ENCODE results near the gene NUBP2. TPM values are rescaled to one million over a fixed set of nuclear protein-coding genes. Genes with fewer than 3 reads are reported as not detected.

Gene NUBP2
- total and polyA plus RNA-seq, 2 experiments from 2014 or later: 79.4 to 175 TPM

- peaks cover 12% of the 10 kb centered on the region; the same call in 1 of the 2 replicates for H3F3A ChIP-seq (replicated peaks; ENCODE audit: low read depth)
- Mint-ChIP-seq H3K9me3 (peaks cover 4% of the 10 kb centered on the region; the same call in 1 of the 3 replicates), H3K36me3 (ENCODE audit: low read depth) (peaks cover 23% of the 10 kb centered on the region), H3K4me3 (no peak overlapping the region), H3K4me1 (peaks cover 8% of the 10 kb centered on the region), H3K27me3 (ENCODE audit: insufficient read depth, low read depth, poor library complexity) (peaks cover 24% of the 10 kb centered on the region), H3K27ac (no peak overlapping the region)
- no peak overlapping the region for H2AFZ ChIP-seq
- peaks cover 5% of the 10 kb centered on the region for H3K79me2 ChIP-seq (replicated peaks; ENCODE audit: insufficient read depth)
- no peak overlapping the region for H3K27ac ChIP-seq (ENCODE audit: low read depth)
- H3K36me3 ChIP-seq (ENCODE audit: insufficient read depth): no peaks in the 10 kb centered on the region
- no peak overlapping the region for H3K4me3 ChIP-seq
- no peaks in the 10 kb centered on the region for H3K27me3 ChIP-seq (ENCODE audit: insufficient read depth)
- no peaks in the 10 kb centered on the region; the same call in 1 of the 2 replicates for H4K20me1 ChIP-seq (replicated peaks; ENCODE audit: insufficient read depth)
- TF ChIP-seq POLR2AphosphoS5 (IDR thresholded peaks at IDR 0.05; ENCODE audit: low read depth): no peak
- TF ChIP-seq CTCF (conservative IDR thresholded peaks at IDR 0.05; ENCODE audit: low read depth in 2 of 2): no peak
- no peak for TF ChIP-seq JUNB (IDR thresholded peaks at IDR 0.05; ENCODE audit: unreplicated experiment)
- TF ChIP-seq EZH2 (IDR thresholded peaks at IDR 0.05; ENCODE audit: low read depth, unreplicated experiment): no peak
- no peak for TF ChIP-seq STAT1 (IDR thresholded peaks at IDR 0.05; ENCODE audit: unreplicated experiment)
- TF ChIP-seq EZH2phosphoT487 (IDR thresholded peaks at IDR 0.05; ENCODE audit: unreplicated experiment): no peak
- no peak for TF ChIP-seq ZNF462 (CRISPR knock-in tag; IDR thresholded peaks at IDR 0.05)
- no peak for TF ChIP-seq ETS1 (IDR thresholded peaks at IDR 0.05)
- TF ChIP-seq NANOG (IDR thresholded peaks at IDR 0.05; ENCODE audit: borderline replicate concordance): no peak
- TF ChIP-seq ZNF114 (CRISPR knock-in tag; IDR thresholded peaks at IDR 0.05): no peak
- no peak for TF ChIP-seq ZNF331 (CRISPR knock-in tag; IDR thresholded peaks at IDR 0.05; ENCODE audit: low read depth)
- TF ChIP-seq CREB1 (CRISPR knock-in tag; IDR thresholded peaks at IDR 0.05; ENCODE audit: low read depth): no peak
- TF ChIP-seq REST (IDR thresholded peaks at IDR 0.05; ENCODE audit: unreplicated experiment): no peak
- H3K9me2 ChIP-seq (ENCODE audit: insufficient read depth): no peaks in the 10 kb centered on the region
- H3K4me1 ChIP-seq (ENCODE audit: insufficient read depth): peaks cover 4% of the 10 kb centered on the region
- no peak overlapping the region for H3K4me2 ChIP-seq
- ATAC-seq: no peak
- DNase-seq (ENCODE audit: low spot score): no peak
Observed at GRCh38 chr16:1768061-1768766, 14.5 kb upstream of the NUBP2 start.
